Glutamatergic neuron (in vitro differentiated cells): ENCODE results near the gene MDFIC2. TPM values are rescaled to one million over a fixed set of nuclear protein-coding genes. Genes with fewer than 3 reads are reported as not detected.

ENCODE experiments used
- DNase-seq: peaks from one replicate; pipeline ENCODE4 v3.0.0; 2022
- H3K27ac Mint-ChIP-seq: one replicate; pipeline ENCODE4 v1.8.0; 2020; ENCODE audit warnings: mild to moderate bottlenecking, mixed read lengths, inconsistent platforms; ENCODE audit not compliant: unreplicated experiment
- H3K27me3 Mint-ChIP-seq: one replicate; pipeline ENCODE4 v1.8.0; 2020; ENCODE audit warnings: mild to moderate bottlenecking, moderate library complexity, mixed read lengths, inconsistent platforms; ENCODE audit not compliant: unreplicated experiment
- H3K36me3 Mint-ChIP-seq: one replicate; pipeline ENCODE4 v1.8.0; 2020; ENCODE audit warnings: mild to moderate bottlenecking, mixed read lengths, inconsistent platforms; ENCODE audit not compliant: unreplicated experiment
- H3K4me1 Mint-ChIP-seq: one replicate; pipeline ENCODE4 v1.8.0; 2020; ENCODE audit warnings: mild to moderate bottlenecking, low read depth, mixed read lengths, inconsistent platforms; ENCODE audit not compliant: unreplicated experiment
- H3K4me3 Mint-ChIP-seq: one replicate; pipeline ENCODE4 v1.8.0; 2020; ENCODE audit warnings: mild to moderate bottlenecking, mixed read lengths, inconsistent platforms; ENCODE audit not compliant: unreplicated experiment
- H3K9me3 Mint-ChIP-seq: one replicate; pipeline ENCODE4 v1.8.0; 2020; ENCODE audit warnings: mild to moderate bottlenecking, moderate library complexity, mixed read lengths, inconsistent platforms; ENCODE audit not compliant: unreplicated experiment
- total RNA-seq: library from RNA; stranded (reverse); fragmentation: NEBNext Ultra II Directional; extraction: Animal tissue kit (Norgen Biotek cat#: 25700); gene quantifications from one replicate; pipeline ENCODE4 v1.2.1, GENCODE V29; 2021; ENCODE audit not compliant: unreplicated experiment
- TF ChIP-seq, protein P1 (sequence below): fragments of 200-600 bp; sonication (generic); IDR thresholded peaks from one replicate; pipeline ENCODE4 v1.5.0; 2021; ENCODE audit not compliant: partially characterized antibody, unreplicated experiment

Gene MDFIC2
- total RNA-seq, 1 donor from 2014 or later: not detected

DNA sequence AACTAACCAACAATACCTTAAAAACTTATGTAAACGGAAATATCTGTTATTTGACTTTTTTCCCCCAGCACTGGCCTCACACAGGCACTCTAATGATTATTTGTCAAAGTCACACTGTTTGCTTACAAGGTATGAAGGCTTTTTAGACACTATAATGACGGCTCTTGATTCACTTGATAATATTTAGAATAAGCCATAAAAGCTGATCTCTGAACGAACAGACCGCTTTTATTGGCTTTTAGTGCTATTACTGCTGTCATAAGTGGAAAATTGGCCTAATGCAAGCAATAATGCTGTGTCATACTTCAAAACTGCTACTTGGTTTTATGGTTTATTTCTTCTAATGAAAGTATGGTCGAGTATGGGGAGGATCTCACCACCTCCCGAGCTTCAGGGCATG lies 35.1 kb downstream of the MDFIC2 start:
- no peak overlapping the region for H3K27ac Mint-ChIP-seq
- no peaks in the 10 kb centered on the region for H3K4me1 Mint-ChIP-seq
- H3K36me3 Mint-ChIP-seq: no peaks in the 10 kb centered on the region
- H3K4me3 Mint-ChIP-seq: no peak overlapping the region
- TF ChIP-seq, protein P1, sequence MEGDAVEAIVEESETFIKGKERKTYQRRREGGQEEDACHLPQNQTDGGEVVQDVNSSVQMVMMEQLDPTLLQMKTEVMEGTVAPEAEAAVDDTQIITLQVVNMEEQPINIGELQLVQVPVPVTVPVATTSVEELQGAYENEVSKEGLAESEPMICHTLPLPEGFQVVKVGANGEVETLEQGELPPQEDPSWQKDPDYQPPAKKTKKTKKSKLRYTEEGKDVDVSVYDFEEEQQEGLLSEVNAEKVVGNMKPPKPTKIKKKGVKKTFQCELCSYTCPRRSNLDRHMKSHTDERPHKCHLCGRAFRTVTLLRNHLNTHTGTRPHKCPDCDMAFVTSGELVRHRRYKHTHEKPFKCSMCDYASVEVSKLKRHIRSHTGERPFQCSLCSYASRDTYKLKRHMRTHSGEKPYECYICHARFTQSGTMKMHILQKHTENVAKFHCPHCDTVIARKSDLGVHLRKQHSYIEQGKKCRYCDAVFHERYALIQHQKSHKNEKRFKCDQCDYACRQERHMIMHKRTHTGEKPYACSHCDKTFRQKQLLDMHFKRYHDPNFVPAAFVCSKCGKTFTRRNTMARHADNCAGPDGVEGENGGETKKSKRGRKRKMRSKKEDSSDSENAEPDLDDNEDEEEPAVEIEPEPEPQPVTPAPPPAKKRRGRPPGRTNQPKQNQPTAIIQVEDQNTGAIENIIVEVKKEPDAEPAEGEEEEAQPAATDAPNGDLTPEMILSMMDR: no peak
- no peaks in the 10 kb centered on the region for H3K9me3 Mint-ChIP-seq
- H3K27me3 Mint-ChIP-seq: no peaks in the 10 kb centered on the region
- no peak for DNase-seq

GRCh38 chr3:70276901-70277300 lies 35.5 kb downstream of the MDFIC2 start:
- no peaks in the 10 kb centered on the region for H3K9me3 Mint-ChIP-seq
- no peak overlapping the region for H3K27ac Mint-ChIP-seq
- TF ChIP-seq, protein P1: no peak
- H3K27me3 Mint-ChIP-seq: no peaks in the 10 kb centered on the region
- no peaks in the 10 kb centered on the region for H3K4me1 Mint-ChIP-seq
- H3K36me3 Mint-ChIP-seq: no peaks in the 10 kb centered on the region
- no peak for DNase-seq
- no peak overlapping the region for H3K4me3 Mint-ChIP-seq

- DNase-seq: no peak
- Mint-ChIP-seq H3K27me3 (no peaks in the 10 kb centered on the region), H3K36me3 (no peaks in the 10 kb centered on the region), H3K4me3 (no peak overlapping the region), H3K27ac (no peak overlapping the region), H3K4me1 (no peaks in the 10 kb centered on the region), H3K9me3 (no peaks in the 10 kb centered on the region)
- TF ChIP-seq, protein P1: no peak
Observed at GRCh38 chr3:70273492-70273891, 38.9 kb downstream of the MDFIC2 start.

- DNase-seq: no peak
- H3K4me3 Mint-ChIP-seq: no peak overlapping the region
- TF ChIP-seq, protein P1: no peak
- no peaks in the 10 kb centered on the region for H3K9me3 Mint-ChIP-seq
- H3K27ac Mint-ChIP-seq: no peak overlapping the region
- no peaks in the 10 kb centered on the region for H3K36me3 Mint-ChIP-seq
- H3K27me3 Mint-ChIP-seq: no peaks in the 10 kb centered on the region
- H3K4me1 Mint-ChIP-seq: no peaks in the 10 kb centered on the region
Observed at GRCh38 chr3:70272798-70273197, 39.6 kb downstream of the MDFIC2 start.

- Mint-ChIP-seq H3K27me3 (no peaks in the 10 kb centered on the region), H3K36me3 (no peaks in the 10 kb centered on the region), H3K27ac (no peak overlapping the region), H3K4me3 (no peak overlapping the region), H3K9me3 (no peaks in the 10 kb centered on the region), H3K4me1 (no peaks in the 10 kb centered on the region)
- DNase-seq: no peak
- TF ChIP-seq, protein P1: no peak
Observed at GRCh38 chr3:70264122-70264780, 48.2 kb downstream of the MDFIC2 start.
